HEK293 (cell line): ENCODE measurements around the gene ZNF219.

Experiments
- CTCF ChIA-PET: fragments of 350-600 bp; formaldehyde crosslinking; extraction: SDS; loops from one replicate; lab custom pipeline; 2021; ENCODE audit warnings: antibody characterized with exemption; lab: Yijun Ruan, JAX
- POLR2A ChIA-PET: fragments of 300-600 bp; formaldehyde crosslinking; extraction: SDS; loops from one replicate; lab custom pipeline; 2020; ENCODE audit warnings: antibody characterized with exemption, inconsistent platforms; lab: Yijun Ruan, JAX
- H3K27ac ChIP-seq: fragments of 200-500 bp; sonication (Bioruptor generic); 2 replicates; pipeline ENCODE4 v1.5.1; 2014; ENCODE audit warnings: low read depth, low read length, control low read depth, inconsistent platforms; ENCODE audit errors: extremely low read depth
- H3K36me3 ChIP-seq, 2 experiments: fragments of 200-500 bp in 1 of 2; sonication (Bioruptor generic) in 1 of 2; 1 replicate in 1 of 2; 2 replicates in 1 of 2; pipeline ENCODE4 v1.5.1; 2014 to 2017; ENCODE audit warnings: inconsistent platforms in 2 of 2, low read length in 2 of 2; ENCODE audit not compliant: control insufficient read depth in 2 of 2, insufficient read depth in 1 of 2
- H3K4me1 ChIP-seq: fragments of 200-500 bp; sonication (Bioruptor generic); 2 replicates; pipeline ENCODE4 v1.5.1; 2014; ENCODE audit warnings: mild to moderate bottlenecking, low read length, inconsistent platforms; ENCODE audit not compliant: control insufficient read depth, insufficient read depth
- H3K4me3 ChIP-seq: 2 replicates; pipeline ENCODE4 v1.5.1; 2011; ENCODE audit warnings: low read depth, mild to moderate bottlenecking, control low read depth, low read length, moderate library complexity
- H3K9me3 ChIP-seq: fragments of 200-500 bp; sonication (Bioruptor generic); 2 replicates; pipeline ENCODE4 v1.5.1; 2014; ENCODE audit warnings: low read depth, low read length, inconsistent platforms; ENCODE audit not compliant: control insufficient read depth, insufficient read depth
- CTCF ChIP-seq: fragments of 450-650 bp; formaldehyde crosslinking; IDR thresholded peaks from 2 replicates; pipeline ENCODE4 v1.5.1; 2016; ENCODE audit warnings: missing biosample characterization, missing genetic modification characterization
- GLIS1 ChIP-seq: fragments of 450-650 bp; formaldehyde crosslinking; IDR thresholded peaks from 2 replicates; pipeline ENCODE4 v1.5.1; 2016; ENCODE audit warnings: missing biosample characterization, missing genetic modification characterization
- MEIS1 ChIP-seq: sonication (generic); formaldehyde crosslinking; IDR thresholded peaks from 2 replicates; pipeline ENCODE4 v1.8.1; 2022; ENCODE audit warnings: missing genetic modification reagents, mild to moderate bottlenecking, borderline replicate concordance
- ZFP37 ChIP-seq: fragments of 450-650 bp; formaldehyde crosslinking; IDR thresholded peaks from 2 replicates; pipeline ENCODE4 v1.5.1; 2016; ENCODE audit warnings: missing biosample characterization, missing genetic modification characterization
- ZNF169 ChIP-seq: fragments of 450-650 bp; formaldehyde crosslinking; IDR thresholded peaks from 2 replicates; pipeline ENCODE4 v1.5.1; 2016; ENCODE audit warnings: missing biosample characterization, missing genetic modification characterization
- ZNF248 ChIP-seq: fragments of 450-650 bp; formaldehyde crosslinking; IDR thresholded peaks from 2 replicates; pipeline ENCODE4 v1.5.1; 2017; ENCODE audit warnings: missing biosample characterization, missing genetic modification characterization
- ZNF341 ChIP-seq: fragments of 450-650 bp; formaldehyde crosslinking; IDR thresholded peaks from 2 replicates; pipeline ENCODE4; 2016; ENCODE audit warnings: low read depth, missing biosample characterization, missing genetic modification characterization
- ZNF404 ChIP-seq: fragments of 450-650 bp; formaldehyde crosslinking; IDR thresholded peaks from 2 replicates; pipeline ENCODE4 v1.5.1; 2017; ENCODE audit warnings: missing biosample characterization, missing genetic modification characterization
- ZNF629 ChIP-seq: fragments of 450-650 bp; formaldehyde crosslinking; IDR thresholded peaks from 2 replicates; pipeline ENCODE4 v1.5.1; 2017; ENCODE audit warnings: missing biosample characterization, missing genetic modification characterization
- ZNF670 ChIP-seq: fragments of 450-650 bp; formaldehyde crosslinking; IDR thresholded peaks from 2 replicates; pipeline ENCODE4 v1.5.1; 2016; ENCODE audit warnings: missing biosample characterization, missing genetic modification characterization, low read depth
- TF ChIP-seq, protein P1 (sequence below): fragments of 450-650 bp; formaldehyde crosslinking; IDR thresholded peaks from 2 replicates; pipeline ENCODE4 v1.5.1; 2016; ENCODE audit warnings: missing biosample characterization, missing genetic modification characterization, borderline replicate concordance

ZNF219 gene

GRCh38 chr14:21054768-21055145 is 43.7 kb downstream of the ZNF219 start:
- TF ChIP-seq CTCF (tag by site-specific recombination), result no peak
- TF ChIP-seq ZNF169, result no peak
- no peak for TF ChIP-seq ZNF629
- no peak for TF ChIP-seq MEIS1 (CRISPR knock-in tag)
- no peak overlapping the region for H3K27ac ChIP-seq
- ChIA-PET CTCF (interaction anchor here (0.6 kb wide), 1 partner anchor 39 kb away, joined by 3 read pairs; no protein-coding TSS in a partner anchor), POLR2A (no interaction called here)
- no peaks in the 10 kb centered on the region for H3K4me1 ChIP-seq
- no peaks in the 10 kb centered on the region for H3K36me3 ChIP-seq
- H3K4me3 ChIP-seq, result no peak overlapping the region
- no peaks in the 10 kb centered on the region for H3K9me3 ChIP-seq

- Histone ChIP-seq H3K4me1 (no peaks in the 10 kb centered on the region), H3K9me3 (no peaks in the 10 kb centered on the region), H3K27ac (no peak overlapping the region), H3K4me3 (no peak overlapping the region), H3K36me3 (no peaks in the 10 kb centered on the region)
- ChIA-PET POLR2A (interaction anchor here (0.6 kb wide), 1 partner anchor 55 kb away, joined by 3 read pairs; the partner anchor contains the start of gene SLC39A2), CTCF (interaction anchor here (0.6 to 0.8 kb wide), 4 partner anchors 38 to 83 kb away, joined by 3 to 5 read pairs (median 4); no protein-coding TSS in a partner anchor)
- TF ChIP-seq ZNF404 (no peak), ZNF248 (tag by site-specific recombination) (no peak)
Measured at GRCh38 chr14:21054123-21054767, 44.2 kb downstream of the ZNF219 start.

DNA sequence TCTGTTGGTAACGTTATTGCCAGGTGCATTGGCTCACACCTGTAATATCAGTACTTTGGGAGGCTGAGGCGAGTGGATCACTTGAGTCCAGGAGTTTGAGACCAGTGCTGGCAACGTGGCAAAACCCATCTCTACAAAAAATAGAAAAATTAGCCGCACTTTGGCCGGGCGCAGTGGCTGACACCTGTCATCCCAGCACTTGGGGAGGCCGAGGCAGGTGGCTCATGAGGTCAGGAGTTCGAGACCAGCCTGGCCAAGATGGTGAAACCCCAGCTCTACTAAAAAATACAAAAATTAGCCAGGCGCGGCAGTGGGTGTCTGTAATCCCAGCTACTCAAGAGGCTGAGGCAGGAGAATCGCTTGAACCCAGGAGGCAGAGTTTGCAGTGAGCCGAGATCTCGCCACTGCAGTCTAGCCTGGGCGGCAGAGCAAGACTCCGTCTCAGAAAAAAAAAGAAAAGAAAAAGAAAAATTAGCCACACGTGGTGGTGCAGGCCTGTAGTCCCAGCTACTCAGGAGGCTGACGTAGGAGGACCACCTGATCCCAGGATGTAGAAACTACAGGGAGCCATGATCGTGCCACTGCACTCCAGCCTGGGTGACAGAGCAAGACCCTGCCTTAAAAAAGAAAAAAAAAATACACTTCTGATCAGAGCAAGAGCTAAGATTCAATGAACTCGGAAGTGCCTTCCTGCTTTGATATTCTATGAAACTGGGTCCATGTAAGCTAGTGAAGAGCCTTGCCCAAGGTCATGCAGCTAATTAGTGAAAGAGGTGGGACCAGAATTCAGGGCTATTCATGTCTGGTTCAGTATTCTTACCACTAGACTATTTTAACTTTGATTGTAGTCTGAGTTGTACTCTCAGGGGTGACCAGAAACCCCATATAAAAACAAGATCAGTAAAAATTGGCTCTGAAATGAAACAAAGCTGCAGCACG is 45.0 kb downstream of the ZNF219 start:
- no peak for TF ChIP-seq GLIS1 (tag by site-specific recombination)
- no peak for TF ChIP-seq ZNF341 (tag by site-specific recombination)
- TF ChIP-seq ZNF670 (tag by site-specific recombination), result no peak
- no peak for TF ChIP-seq ZFP37
- TF ChIP-seq, protein P1, sequence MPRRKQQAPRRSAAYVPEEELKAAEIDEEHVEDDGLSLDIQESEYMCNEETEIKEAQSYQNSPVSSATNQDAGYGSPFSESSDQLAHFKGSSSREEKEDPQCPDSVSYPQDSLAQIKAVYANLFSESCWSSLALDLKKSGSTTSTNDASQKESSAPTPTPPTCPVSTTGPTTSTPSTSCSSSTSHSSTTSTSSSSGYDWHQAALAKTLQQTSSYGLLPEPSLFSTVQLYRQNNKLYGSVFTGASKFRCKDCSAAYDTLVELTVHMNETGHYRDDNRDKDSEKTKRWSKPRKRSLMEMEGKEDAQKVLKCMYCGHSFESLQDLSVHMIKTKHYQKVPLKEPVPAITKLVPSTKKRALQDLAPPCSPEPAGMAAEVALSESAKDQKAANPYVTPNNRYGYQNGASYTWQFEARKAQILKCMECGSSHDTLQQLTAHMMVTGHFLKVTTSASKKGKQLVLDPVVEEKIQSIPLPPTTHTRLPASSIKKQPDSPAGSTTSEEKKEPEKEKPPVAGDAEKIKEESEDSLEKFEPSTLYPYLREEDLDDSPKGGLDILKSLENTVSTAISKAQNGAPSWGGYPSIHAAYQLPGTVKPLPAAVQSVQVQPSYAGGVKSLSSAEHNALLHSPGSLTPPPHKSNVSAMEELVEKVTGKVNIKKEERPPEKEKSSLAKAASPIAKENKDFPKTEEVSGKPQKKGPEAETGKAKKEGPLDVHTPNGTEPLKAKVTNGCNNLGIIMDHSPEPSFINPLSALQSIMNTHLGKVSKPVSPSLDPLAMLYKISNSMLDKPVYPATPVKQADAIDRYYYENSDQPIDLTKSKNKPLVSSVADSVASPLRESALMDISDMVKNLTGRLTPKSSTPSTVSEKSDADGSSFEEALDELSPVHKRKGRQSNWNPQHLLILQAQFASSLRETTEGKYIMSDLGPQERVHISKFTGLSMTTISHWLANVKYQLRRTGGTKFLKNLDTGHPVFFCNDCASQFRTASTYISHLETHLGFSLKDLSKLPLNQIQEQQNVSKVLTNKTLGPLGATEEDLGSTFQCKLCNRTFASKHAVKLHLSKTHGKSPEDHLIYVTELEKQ (tag by site-specific recombination), result no peak
- H3K4me1 ChIP-seq, result no peaks in the 10 kb centered on the region
- POLR2A ChIA-PET, result interaction anchor here (0.6 kb wide), 1 partner anchor 55 kb away, joined by 3 read pairs; the partner anchor contains the start of gene SLC39A2
- H3K27ac ChIP-seq, result no peak overlapping the region
- CTCF ChIA-PET, result interaction anchor here (0.6 to 1.0 kb wide), 5 partner anchors 10 to 83 kb away, joined by 3 to 5 read pairs (median 4); no protein-coding TSS in a partner anchor
- H3K9me3 ChIP-seq, result no peaks in the 10 kb centered on the region
- no peak overlapping the region for H3K4me3 ChIP-seq
- H3K36me3 ChIP-seq, result no peaks in the 10 kb centered on the region
